NCI-H748 treated with DMSO at 0.1 percent for 48 hours (cell line): Measurements from ENCODE around the gene SUSD4.

Source experiments
- DNase-seq: peaks from one replicate; lab custom pipeline; 2025; lab: John Stamatoyannopoulos, UW

The SUSD4 gene

DNA sequence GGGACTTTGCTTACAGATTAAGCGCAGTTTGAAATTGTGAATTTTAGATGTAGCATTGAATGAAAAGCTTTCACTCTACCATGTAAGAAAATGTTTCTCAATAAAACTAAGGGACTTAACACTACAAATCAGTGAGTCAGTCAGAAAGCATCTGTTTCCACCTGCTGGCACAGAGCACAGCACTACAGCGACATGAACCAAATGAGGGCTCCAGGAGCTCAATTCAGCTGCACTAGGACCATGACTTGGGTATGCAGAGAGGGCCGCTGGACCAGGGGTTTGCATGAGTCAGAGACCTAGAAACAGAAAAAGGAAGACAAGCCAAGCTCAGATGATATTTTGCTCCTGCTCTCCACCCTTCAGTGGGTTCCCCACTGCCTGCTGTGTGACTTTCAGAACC lies 5.2 kb downstream of the SUSD4 start:
- DNase-seq = no peak

DNA sequence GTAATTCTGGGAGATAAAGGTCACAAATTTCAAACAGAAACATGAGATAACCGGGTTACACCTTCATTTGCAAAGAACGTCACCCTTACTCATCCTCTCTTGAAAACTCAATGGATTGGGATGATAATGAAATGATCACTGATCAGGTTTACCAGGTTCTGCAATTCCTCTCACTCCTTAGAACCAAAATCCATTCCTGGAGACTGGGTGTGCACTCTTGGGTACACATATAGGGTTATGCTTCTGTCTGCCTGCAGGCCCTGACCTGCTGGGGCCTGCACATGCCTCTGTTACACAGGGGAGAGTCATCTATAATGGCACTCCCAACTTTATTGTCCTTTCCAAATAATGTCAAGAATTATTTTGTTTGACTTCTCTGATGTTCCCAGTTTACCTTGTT lies 8.3 kb downstream of the SUSD4 start:
- DNase-seq = no peak

DNA sequence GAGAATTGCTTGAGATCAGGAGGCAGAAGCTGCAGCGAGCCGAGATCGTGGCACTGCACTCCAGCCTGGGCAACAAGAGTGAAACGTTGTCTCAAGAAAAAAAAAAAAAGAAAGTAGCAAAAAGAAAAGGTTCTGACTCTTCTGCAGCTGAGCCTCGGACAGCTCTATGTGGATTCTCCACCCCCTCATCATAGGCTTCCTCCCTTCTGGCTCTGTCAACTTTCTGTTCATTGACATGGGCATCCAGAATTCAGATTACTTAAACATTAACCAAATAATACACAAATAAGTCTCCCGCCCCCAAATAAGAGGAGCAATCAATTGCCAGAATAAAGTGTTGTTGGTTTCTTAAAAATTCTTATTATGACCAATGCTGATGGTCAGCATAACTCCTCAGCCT lies 10.0 kb downstream of the SUSD4 start:
- no peak for DNase-seq

DNA sequence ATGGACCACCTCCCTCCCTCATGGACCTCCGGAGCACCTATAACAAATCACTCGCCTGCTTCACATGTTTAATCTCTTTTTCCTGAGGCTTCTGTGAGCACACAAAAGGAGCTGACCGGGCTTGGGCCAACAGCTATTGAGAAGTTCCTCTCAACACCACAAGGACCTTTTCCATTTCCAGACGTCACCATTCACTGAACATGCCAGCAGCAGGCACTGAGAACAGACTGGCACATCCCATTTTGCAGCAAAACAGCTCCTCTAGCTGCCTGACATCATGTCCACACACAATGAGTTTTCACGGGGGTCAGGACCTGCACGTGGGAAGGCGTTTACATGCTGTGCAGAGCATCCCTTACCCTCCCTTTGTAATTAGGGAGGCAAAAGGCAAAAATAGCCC lies 11.0 kb downstream of the SUSD4 start:
- no peak for DNase-seq

DNA sequence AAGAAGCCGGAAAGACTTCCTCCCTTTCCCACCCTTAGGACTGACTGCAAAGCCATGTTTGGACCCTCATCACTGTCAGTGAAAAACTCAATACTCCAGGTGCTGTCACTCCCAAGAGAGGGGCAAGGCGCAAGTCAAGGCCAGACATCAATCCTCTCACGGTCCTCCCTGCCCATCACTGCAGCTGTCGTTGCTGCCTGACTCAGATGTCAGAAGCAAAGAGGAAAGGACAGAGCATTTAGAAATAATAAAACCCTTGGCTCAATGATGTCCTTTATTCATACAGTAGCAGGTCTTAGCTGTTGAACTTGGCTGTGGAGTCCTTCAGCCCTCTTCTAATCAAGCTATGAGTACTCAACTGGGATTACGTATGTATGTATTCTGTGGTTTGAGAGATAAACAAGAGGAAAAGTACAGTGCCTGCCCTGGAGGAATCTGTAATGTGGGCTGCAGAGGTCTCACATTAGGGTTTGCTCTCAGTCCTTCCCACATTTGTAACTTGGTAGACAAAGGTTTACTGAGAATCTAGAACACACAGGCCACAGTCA lies 13.5 kb downstream of the SUSD4 start:
- DNase-seq = no peak

DNA sequence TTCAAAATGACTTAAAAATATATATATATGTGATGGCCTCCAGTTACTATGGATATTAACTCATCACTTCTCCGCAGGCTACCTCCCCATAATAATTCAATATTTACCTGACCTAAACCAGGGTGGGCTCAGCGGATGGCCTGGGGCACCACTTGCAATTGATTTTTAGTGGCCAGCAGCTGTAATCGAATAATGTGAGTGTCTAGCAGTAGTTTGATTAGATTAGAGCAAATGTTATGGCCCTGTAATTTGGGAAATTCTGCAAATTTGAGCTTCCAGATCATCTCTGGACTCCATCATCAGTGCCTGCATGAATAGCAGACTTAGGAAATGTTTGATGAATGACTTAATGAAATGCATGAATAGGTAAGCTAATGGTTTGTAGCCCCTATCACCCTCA lies 14.7 kb downstream of the SUSD4 start:
- no peak for DNase-seq

DNA sequence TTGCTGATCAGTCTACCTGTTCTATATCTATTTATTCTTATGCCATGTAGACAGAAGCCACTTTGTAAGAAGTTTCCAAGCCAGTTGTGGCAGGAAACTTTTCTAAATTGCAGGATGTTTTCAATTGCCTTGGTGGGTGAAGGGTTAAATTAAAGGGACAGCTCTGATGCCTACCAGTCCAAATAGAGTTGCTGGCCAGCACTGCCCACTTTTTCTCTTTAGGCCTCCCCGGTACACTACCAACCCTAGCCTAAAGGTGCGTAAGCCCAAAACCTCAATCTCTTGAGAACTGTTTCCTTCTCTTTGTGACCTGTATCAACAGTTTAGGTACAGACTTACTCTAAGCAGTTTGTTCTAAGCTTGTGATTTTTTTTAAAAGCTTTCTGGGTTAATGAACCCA lies 15.5 kb downstream of the SUSD4 start:
- no peak for DNase-seq

DNA sequence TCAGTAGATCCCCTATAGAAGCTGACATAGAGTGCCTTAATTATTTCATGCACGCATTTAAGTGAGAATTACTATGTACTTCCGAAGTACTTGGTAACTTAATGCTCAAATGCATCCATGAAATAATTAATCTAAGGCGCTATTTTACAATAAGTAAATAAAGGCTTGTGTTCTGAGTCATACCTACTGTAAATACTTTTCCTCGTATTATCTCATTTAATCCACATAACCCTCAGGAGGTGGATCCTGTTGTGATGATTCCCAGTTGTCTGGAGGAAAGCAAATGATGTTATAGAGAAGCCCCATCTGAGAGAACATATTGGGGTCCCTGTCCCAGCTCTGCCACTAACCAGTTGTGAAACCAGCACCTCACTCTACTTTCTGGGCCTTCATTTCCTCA lies 16.4 kb downstream of the SUSD4 start:
- DNase-seq = no peak

DNA sequence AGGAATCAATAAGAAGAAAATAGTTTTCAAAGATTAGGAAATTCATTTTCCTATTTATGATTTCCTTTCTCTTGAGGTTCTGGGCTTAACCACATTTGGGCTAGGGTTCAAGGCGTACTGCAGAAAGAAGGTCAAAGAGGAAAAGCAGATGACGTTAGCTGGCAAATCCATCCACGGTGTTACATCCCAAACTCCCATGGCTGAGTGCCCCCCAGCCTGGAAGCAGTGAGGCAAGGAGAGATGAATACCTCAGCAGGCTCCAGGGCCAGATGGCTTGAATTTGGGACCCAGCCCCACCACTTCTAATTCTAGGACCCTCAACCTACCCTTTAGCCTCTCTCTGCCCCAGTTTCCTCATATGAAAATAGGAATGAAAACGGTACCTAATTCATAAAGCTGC lies 17.7 kb downstream of the SUSD4 start:
- no peak for DNase-seq

DNA sequence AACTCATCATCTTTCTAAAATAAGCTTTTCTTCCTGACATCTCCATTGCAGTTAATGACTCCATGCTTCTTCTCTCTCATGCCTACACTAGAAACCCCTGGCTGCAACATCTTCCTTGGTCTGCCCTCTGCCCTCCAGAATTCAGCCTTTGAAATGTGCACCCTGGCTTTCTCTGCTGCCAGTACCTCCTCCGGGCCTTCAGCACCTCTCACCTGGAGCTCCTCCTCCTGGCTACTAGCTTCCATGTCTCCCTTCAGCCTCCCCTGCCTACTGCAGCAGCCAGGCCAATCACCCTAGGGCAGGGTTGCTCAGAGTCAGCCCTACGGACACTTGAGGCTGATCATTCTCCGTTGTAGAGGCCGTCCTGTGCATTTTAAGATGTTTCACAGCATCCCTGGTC lies 18.3 kb downstream of the SUSD4 start:
- no peak for DNase-seq

DNA sequence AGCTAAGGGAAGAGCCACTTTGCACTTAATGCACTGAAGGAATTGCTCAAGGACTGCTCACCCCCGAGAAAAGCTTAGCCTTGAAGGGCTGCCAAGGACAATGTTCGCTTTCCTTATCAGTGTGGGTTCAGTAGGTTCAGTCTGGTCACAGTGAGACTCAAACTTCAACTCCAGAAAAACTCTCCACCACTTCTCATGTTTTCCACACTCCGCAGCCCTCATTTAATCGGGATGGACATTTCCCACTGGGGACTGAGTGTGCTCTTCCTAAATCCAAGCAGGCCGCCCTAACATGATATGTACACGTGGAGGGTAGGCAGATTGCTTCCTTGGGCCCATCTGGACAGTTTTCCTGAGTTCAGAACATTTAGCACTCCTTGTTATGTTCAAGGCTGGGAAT lies 19.5 kb downstream of the SUSD4 start:
- DNase-seq = no peak

DNA sequence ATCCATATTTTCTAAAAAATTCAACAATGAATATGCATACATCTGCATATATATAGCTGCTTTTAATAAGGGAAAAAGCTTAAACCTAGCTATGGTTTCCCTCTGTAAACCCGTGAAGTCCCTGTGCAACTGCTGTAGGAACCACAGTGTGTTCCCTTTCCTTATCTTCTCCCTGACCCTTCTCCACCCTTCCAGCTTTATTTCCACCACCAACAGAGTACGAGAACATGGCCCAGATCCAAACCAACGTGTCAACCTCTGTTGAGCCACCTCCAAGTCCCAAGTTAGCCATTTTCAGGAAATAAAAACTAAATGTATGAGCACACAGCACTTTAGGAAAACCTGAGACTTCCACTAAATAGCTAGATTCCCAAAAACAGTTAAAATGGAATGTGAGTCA lies 20.3 kb downstream of the SUSD4 start:
- DNase-seq = no peak

DNA sequence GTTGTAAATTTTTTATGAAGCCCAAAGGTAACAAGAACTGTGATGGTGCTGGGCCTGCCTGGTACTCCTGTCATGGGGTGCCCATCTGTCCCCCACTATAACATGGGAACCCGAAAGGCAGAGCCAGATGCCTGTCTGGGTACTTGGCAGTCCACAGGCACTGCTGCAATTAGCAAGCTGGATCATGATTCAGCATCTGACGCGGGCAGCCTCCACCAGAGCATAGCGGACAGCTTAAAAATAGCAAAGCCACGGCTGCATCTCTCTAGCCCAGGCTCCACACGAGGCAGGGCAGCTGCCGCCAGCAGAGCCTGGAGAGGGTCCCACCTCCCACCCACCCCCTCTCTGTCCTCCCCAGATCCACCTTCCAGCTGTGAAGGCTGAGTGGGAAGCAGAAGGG lies 22.9 kb downstream of the SUSD4 start:
- DNase-seq = no peak

DNA sequence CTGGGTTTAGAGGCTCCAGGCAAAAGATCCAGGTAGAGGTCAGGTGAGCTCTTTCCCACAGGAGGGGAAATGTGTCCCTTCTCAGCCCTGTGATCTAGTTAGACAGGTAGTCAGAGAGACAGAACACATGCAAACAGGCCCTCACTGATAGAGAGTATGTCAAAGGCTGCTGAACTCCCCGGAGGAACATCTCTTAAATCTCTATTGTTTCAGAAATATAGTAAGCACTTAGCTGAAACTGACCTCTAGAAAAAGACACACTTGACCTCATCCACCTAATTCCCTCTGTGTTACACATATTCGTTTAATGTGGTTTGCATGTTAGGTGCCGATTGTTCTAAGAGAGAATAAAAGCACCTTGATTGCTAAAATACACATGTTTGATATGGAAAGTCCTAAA lies 23.3 kb downstream of the SUSD4 start:
- DNase-seq = no peak

DNA sequence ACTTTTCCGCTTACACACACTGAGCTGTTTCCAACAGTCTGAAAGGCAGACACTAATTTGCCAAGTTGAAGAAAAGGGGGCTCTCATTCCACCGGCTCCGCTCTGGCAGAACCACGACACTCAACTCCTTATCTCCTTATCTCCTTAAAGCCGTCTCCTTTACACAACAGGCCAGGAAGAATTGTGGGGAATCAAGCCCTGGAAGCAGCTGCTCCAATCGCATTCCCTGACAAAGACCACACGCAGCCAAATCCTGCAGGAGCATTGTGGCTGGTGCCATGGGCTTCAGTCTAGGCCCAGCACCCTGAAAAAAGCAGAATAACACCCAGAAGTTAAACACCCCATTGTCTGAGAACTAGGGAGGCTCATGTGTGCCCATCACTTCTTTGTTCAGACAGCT lies 24.1 kb downstream of the SUSD4 start:
- DNase-seq = no peak

DNA sequence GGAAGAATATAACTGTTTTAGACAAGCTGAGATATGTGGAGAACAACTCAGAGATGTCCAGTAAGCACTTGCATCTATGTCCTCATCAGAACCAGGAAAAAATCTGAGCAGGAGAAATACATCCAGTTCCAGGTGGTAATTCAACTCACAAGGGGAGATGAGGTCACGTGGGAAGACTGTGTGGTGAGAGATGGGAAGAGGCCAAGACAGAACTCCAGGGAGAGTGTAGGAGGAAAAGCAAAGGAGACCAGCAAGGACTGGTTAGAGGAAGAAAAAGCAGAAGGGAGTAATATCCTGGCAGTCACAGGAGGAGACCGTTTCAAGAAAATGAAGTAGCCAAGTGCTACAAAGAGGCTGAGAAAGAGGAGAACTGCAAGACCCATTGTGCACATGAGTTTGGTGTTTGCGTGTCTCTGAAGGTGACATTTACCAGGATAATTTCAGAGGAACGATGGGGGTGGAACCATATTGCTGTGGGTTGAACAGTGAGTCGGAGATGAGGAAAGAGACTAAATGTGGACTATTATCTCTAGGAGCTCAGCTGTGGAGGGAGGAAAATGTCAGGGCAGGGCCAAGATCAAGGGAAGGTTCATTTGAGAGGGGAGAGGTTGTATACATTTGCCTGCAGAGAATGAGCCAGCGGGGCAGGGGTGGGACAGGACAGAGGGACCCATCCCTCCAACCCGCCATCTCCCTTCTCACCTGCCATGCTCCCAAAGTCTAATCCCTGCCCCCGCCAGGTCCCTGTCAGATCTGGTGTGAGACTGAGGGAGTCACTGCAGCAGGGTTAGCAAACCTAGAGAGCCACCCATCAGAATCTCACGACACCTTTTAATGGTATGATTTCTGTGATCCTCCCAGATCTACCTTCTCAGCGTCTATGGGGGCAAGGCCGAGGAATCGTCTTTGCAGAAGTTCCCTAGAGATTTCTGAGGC lies 24.9 kb downstream of the SUSD4 start:
- no peak for DNase-seq

DNA sequence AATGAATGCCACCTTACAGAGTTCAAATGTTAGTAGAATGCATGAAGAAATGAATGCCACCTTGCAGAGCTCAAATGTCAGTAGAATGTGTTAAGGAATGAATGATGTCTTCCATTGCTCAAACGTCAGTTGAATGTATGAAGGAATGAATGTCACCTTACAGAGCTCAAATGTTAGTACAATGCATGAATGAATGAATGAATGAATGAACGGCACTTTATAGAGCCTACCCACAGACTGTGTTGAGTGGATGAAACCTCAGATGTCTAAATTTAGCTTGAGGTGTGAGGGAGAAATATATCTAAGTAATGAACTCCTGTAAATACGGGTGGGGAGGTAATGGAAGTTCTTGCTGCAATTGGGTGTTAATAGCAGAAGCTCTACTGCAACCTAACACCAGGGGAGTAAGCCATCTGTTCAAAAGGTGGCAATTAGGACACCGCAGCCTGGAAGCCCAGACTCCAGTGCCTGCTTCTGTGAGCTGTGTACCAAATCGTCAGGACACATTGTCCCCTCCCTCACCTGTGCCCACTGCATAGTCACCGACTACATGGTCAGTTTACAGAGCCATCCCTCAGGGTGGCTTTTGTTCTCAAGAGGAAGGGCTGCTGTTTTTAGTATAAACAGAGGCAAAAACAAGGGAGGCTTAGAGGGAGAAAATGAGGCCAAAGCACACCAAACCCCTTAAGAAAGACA lies 26.7 kb downstream of the SUSD4 start:
- DNase-seq = no peak

DNA sequence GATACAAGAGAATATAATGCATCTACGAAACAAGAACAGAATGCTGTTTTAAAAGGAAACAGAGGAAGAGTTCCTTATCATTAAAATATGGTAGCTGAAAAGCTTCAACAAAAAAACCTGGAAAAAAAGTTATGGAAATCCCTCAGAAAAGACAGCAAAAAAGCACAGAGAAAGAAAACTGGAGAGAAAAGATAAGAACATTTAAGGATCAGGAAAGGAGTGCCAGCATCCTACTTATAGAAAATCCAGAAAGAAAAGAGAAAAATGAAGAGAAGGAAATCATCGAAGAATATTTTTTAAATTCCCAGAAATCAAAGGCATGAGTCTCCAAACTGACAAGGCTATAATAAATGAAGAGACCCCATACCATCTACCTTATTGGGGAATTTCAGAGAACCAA lies 29.8 kb downstream of the SUSD4 start:
- DNase-seq = no peak

DNA sequence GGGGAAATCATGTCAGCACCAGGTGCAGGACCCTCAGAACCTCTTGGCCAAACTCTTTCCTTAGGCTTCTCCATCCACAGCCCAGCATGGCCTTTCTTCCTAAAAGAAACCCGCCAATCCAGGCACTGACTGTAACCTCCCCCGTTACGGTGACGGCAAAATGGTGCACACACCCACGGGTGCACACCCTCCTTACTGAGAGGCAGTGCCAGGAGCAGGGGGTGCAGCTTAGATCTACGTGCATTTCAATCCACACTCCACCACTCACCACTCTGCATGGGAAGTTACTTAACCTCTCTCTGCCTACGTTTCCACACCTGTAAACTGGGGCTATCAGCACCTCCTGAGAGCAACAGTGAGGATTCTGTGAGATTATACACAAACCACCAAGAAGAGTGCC lies 31.0 kb downstream of the SUSD4 start:
- no peak for DNase-seq

DNA sequence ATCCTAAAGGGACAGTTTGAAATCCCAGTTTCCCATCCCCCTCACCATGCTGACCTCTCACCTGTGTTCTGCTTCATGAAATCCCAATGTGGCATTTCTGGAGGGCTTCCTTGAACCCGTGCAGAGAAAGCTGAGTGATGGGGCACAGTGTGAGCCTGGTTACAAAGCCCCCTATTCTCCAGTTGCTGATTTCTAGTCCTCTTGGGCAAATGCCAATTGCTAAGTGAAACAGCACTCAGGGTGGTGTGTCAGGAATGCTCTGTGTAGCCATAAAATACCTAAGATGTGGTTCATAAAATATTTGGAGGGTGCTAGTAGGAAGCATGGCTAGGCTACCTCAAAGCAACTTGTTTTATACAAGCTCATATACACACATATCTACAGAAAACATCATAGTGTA lies 32.0 kb downstream of the SUSD4 start:
- DNase-seq = no peak

DNA sequence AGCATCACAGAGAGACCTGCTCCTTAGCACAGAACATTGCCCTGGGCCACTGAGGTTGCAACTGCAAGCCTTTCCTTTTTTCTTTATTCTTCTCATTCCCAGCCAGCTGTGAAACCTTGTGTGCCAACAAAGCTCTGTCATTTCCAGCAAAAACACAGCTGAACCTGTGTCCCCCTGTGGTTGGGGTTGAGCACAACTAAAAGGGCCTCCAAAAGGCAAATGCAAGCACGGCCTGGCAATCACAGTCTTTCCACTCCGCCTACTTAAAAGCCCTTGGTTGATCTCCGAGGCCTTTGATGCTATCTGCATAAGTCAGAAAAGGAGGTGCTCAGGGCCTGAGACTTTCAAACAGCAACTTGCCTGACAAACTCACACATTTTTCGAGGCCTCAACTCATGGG lies 32.7 kb downstream of the SUSD4 start:
- DNase-seq = no peak

DNA sequence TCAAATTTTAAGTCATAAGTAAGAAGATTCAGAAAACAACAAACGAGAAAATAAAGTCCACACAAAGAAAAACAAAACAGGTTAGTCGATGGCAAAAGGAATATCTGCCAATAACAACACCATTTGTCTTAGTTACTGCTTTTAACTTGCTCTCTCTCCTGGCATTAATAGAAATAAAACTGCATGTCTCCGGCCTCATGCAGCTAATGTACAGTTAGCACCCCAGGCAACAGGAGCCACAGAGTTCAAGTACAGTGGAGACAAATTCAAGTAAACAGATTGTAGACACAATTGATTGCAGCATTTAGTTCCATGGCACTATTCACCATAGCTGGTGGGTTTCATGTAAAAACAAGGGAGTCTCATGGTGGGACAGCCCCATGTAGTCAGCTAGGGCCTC lies 33.5 kb downstream of the SUSD4 start:
- no peak for DNase-seq

DNA sequence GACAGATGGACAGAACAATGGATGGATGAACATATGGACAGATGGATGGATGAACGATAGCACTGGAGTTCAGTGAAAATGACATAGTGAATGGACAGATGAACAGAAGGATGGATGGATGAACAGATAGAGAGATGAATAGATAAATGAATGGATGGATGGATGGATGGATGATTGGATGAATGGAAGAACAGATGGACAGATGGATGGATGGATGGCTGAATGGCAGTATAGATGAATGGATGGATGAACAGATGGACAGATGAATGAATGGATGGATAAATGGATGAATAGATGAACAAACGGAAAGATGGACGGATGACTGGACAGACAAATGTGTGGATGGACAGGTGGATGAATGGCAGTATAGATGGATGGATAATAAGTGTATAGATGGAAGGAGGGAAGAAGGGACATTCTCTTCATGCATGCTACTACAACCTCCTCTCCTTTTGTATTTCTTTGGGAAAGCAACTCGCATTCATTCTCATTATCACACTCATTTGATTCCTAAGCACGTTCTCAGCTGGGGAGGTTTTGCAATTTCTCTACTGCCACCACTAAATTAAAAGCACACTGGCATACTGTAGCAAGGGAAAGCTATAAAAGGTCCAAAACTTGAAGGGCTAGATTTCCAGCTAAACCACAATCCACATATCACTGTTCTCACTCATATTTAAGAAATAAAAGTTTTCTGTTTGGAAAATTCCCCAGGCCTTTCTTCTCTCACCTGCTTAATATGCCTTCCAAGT lies 34.1 kb downstream of the SUSD4 start:
- DNase-seq = no peak
